K562 (cell line): ENCODE measurements around the gene TMED4. TPM values are rescaled to one million over a fixed set of nuclear protein-coding genes. Genes with fewer than 3 reads are reported as not detected.

Experiments
- CBX8 ChIP-seq: fragments of 200-600 bp; sonication (generic); IDR thresholded peaks from 2 replicates; pipeline ENCODE4 v1.6.1; 2012; ENCODE audit warnings: borderline replicate concordance, mixed run types, low read depth, mild to moderate bottlenecking, moderate library complexity, mixed read lengths, low read length, control low read depth, inconsistent platforms; ENCODE audit not compliant: poor library complexity, severe bottlenecking; ENCODE audit errors: extremely low read depth
- EHMT2 ChIP-seq: fragments of 450-650 bp; IDR thresholded peaks from 2 replicates; pipeline ENCODE4 v1.6.1; 2018; ENCODE audit warnings: antibody characterized with exemption
- FOXJ2 ChIP-seq: fragments of 200-800 bp; sonication (Bioruptor generic); IDR thresholded peaks from 2 replicates; pipeline ENCODE4 v1.6.1; 2016; ENCODE audit warnings: missing genetic modification characterization, missing compliant biosample characterization
- KLF10 ChIP-seq: fragments of 250-450 bp; sonication (Bioruptor Pico); IDR thresholded peaks from 2 replicates; pipeline ENCODE4 v1.6.1; 2021; ENCODE audit warnings: matching md5 sums
- KLF16 ChIP-seq: IDR thresholded peaks from 2 replicates; pipeline ENCODE4 v1.6.1; 2016; ENCODE audit warnings: antibody characterized with exemption
- MYBL2 ChIP-seq, 2 experiments: fragments of 450-650 bp in 1 of 2; sonication (generic) in 1 of 2; formaldehyde crosslinking in 1 of 2; IDR thresholded peaks; 2 replicates each; pipeline versions ENCODE4 v1.6.1 to v1.8.1; 2017 to 2022; ENCODE audit warnings: borderline replicate concordance in 1 of 2, inconsistent platforms in 1 of 2, low read depth in 1 of 2, mild to moderate bottlenecking in 1 of 2, missing genetic modification reagents in 1 of 2, moderate library complexity in 1 of 2
- PHB ChIP-seq: fragments of 250-450 bp; sonication (Bioruptor Pico); IDR thresholded peaks from 2 replicates; pipeline ENCODE4 v1.5.0; 2021
- RERE ChIP-seq: sonication (generic); formaldehyde crosslinking; IDR thresholded peaks from 2 replicates; pipeline ENCODE4 v1.8.0; 2023; ENCODE audit warnings: missing genetic modification reagents, mild to moderate bottlenecking, borderline replicate concordance
- SAFB2 ChIP-seq: fragments of 200-400 bp; formaldehyde crosslinking; IDR thresholded peaks from 2 replicates; pipeline ENCODE4 v1.6.1; 2018; ENCODE audit warnings: borderline replicate concordance, low read length, low read depth, moderate library complexity; ENCODE audit not compliant: severe bottlenecking
- SPI1 ChIP-seq: IDR thresholded peaks from 2 replicates; pipeline ENCODE4 v1.6.1; 2011; ENCODE audit warnings: low read depth, low read length, control low read depth, borderline replicate concordance
- SRSF1 ChIP-seq: fragments of 200-400 bp; formaldehyde crosslinking; IDR thresholded peaks from 2 replicates; pipeline ENCODE4 v1.6.1; 2017; ENCODE audit warnings: mild to moderate bottlenecking, low read depth, low read length, moderate library complexity
- ZBTB49 ChIP-seq: sonication (generic); formaldehyde crosslinking; IDR thresholded peaks from 2 replicates; pipeline ENCODE4 v1.8.0; 2022; ENCODE audit warnings: missing genetic modification reagents, mild to moderate bottlenecking, borderline replicate concordance
- ZBTB9 ChIP-seq: fragments of 450-650 bp; formaldehyde crosslinking; IDR thresholded peaks from 2 replicates; pipeline ENCODE4 v1.4.0; 2020; ENCODE audit warnings: mild to moderate bottlenecking, moderate library complexity
- ZNF584 ChIP-seq: fragments of 200-800 bp; sonication (Bioruptor generic); IDR thresholded peaks from 2 replicates; pipeline ENCODE4 v1.6.1; 2016; ENCODE audit warnings: low read depth, mild to moderate bottlenecking, missing genetic modification characterization, missing compliant biosample characterization
- ZNF668 ChIP-seq: fragments of 250-450 bp; sonication (Bioruptor Pico); IDR thresholded peaks from 2 replicates; pipeline ENCODE4 v1.8.0; 2022; ENCODE audit warnings: mild to moderate bottlenecking, inconsistent platforms
- polyA plus RNA-seq, 8 experiments: library from polyadenylated mRNA; depleted of rRNA in 4 of 8; stranded (reverse) in 5 of 8; unstranded in 3 of 8; fragments of >200 nt; fragmentation: Nextera tagmentation in 2 of 8; fragmentation: Illumina TruSeq in 1 of 8; extraction: Ambion mirVana in 2 of 8; extraction: Trizol in 1 of 8; gene quantifications; 2 replicates each; pipeline versions ENCODE4 v1.2.1 to v1.2.3, GENCODE V29; 2011 to 2014; ENCODE audit warnings: inconsistent platforms in 1 of 8, missing spikeins in 1 of 8
- total RNA-seq, 7 experiments: library from RNA; depleted of rRNA in 6 of 7; stranded (reverse); fragments of >200 nt in 6 of 7; fragmentation: Illumina TruSeq in 2 of 7; extraction: Trizol in 2 of 7; gene quantifications; 2 replicates each; pipeline versions ENCODE4 v1.2.1 to v1.2.3, GENCODE V29; 2011 to 2021; ENCODE audit warnings: low replicate concordance in 1 of 7

TMED4 gene
- total and polyA plus RNA-seq, 9 of the 15 experiments (the other 6 are each of a cell fraction or from before 2014, with no cell fraction given): 20.3 to 64.0 (median 42.1) TPM

GRCh38 chr7:44606341-44607140, 24.5 kb upstream of the TMED4 start, which contains the start of gene OGDH (continued):
- TF ChIP-seq EHMT2 (no peak), KLF16 (no peak), PHB (CRISPR knock-in tag) (peak; percentile 54; the same call in 1 of the 2 replicates), SAFB2 (no peak), RERE (no peak), SPI1 (no peak), CBX8 (no peak), MYBL2 (IDR thresholded peaks at IDR 0.05; ENCODE audit: low read depth) (no peak), MYBL2 (CRISPR knock-in tag; IDR thresholded peaks at IDR 0.05; ENCODE audit: borderline replicate concordance) (no peak), KLF10 (no peak), ZNF584 (no peak), ZBTB9 (CRISPR knock-in tag) (peak; percentile 40), SRSF1 (0 out of 2 replicates have a peak, but pooled peaks have one; percentile 40), FOXJ2 (peak; percentile 74), ZNF668 (no peak), ZBTB49 (CRISPR knock-in tag) (no peak)
